ENCODE measurements around the gene IPPK.

IPPK gene

DNA sequence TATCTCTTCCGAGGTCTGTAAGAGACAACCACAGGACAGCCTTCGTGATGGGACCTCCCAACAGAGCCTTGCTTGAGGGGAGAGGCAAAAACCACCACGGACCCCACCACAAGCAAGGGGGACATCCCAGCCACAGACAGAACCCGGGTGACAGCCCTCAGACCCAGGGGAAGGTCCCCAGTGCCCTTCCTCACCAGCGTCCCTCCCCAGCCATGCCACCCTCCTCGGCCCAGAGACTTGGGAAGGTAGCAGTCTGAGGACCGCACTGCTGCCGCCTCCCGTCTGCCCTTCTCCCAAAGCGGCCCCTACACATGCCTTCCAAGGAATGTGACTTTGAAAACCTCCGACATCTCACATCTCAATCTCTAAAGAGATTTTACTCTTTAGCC lies 13.4 kb downstream of the IPPK start:
- no peak for DNase-seq

DNA sequence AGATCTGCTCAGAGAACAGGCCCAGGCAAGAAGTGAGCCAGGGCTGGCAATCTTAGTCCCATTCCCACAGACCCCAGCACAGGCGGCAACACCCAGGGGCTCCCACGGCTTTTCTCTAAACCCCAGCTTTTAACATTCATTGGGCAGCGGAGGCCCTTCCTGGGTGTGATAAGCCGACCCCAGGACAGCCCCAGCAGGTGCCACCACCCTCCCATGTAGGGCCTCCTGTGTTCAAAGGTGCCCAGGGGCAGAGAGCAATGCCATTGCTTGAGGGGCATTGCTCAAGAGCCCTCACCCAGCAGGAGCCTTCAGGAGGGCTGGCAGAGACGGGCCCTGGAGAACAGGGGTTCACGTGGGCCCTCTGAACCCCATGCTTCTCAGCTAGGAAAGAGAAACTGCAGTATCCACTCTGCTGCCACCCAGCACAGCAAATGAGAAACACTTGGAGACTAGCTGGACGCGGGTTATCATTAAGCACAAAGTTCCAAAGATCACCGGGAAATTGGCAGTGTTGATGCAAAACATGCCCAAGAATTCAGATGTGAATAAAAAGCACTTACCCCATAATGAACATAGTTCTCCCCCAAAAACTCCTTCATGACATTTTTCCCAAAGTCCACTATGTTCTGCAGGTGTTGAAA lies 13.9 kb downstream of the IPPK start:
- no peak for DNase-seq

DNA sequence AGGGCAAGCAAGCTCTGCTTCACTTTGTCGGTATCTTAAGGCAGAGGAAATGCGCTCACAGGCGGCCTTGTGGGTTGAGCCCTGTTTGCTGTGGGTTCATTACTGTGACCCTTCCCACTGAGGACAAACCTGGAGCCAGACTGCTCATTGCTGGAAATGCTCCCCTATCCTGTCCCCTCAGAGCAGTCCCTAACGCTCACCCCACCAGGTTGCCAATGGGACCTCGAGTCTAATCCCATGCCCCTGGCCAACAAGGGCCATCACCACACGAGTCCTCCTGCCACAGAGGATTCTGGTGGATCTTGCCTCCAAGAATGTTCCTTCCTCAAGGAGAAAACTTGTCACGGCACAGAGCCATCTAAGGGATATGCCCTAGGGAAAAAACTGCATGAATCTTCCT lies 14.6 kb downstream of the IPPK start:
- DNase-seq, result no peak

- DNase-seq, result no peak
These were observed 15.2 kb downstream of the IPPK start for GRCh38 chr9:92654481-92655301.

GRCh38 chr9:92652461-92652860 lies 17.5 kb downstream of the IPPK start:
- no peak for DNase-seq

DNA sequence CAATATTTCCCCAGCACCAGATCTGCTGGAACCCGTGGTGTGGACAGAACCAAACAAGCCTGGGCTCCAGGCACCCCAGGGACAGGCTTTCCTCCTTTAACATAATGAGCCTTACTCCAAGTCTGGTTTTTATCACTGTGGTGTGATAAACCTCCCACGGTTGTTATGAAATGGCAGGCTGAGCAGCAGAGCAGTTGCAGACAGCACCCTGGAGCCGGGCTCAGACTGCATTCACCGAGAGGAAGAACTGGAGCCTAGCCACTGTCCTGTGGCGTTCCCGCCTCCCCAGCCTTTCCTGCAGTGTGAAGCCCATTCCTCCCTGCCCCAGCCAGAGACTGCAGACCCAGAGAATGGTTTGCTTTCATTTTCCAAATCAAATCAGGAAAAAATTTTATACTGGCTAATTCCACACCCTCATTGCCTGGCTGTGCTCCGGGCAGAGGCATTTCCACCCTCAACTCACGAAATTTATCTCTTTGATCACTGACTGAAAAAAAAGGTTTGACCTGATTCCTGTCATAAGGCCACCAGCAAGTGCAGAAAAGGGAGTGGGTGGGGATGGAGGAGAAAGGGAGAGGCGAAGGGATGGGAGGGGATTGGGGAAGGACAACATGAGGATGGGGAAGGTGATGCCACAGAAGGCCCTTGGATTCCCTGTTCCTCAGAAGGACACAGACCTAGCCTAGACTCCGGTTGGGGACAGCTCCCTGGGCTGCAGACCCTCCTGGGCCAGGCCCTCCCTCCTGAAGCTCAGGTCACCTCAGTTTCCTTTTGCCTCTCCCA lies 18.9 kb downstream of the IPPK start:
- no peak for DNase-seq

GRCh38 chr9:92650296-92650695 lies 19.6 kb downstream of the IPPK start:
- no peak for DNase-seq

DNA sequence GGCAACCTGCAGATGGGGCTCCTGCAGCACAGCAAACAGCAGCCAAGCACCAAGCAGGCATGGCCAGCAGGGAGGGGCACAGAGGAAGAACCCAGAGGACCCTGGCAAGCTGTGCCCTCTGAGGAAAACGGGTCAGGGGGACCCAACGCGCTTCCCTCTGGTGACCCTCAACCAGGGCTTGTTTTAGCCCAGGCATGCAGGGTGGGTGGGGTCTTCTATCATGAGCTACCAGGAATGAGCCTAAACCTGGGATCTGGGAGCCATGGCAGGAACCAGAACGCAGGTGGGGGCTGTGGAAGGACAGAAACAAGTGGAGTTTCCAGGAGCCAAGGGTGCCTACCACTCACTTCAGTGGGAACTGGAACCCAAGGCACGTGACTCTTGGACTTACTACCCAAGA lies 20.9 kb downstream of the IPPK start:
- no peak for DNase-seq

DNA sequence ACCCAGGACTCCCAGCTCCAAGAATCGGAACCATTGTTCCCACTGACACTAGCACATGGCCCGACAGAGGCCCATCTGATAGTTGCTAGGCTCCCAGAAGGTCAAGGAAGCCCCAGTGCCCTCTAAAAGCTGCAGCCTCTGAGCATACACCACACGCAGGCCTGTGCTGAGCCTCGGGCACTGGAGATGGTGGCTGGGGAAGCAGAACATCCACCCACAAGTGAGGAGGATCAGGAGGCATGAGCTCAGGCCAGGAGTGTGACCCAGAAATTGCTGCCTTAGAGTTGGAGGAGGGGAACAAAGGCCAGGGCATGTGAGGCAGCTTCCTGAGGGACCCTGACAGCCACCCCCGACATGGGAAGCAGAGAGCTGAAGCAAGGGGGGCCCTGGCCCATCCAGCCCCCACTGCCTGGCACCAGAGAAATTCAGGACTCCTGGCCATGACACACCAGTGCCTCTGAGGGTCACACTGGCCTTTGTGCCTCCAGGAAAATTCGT lies 21.4 kb downstream of the IPPK start:
- no peak for DNase-seq

- no peak for DNase-seq
These were observed 22.1 kb downstream of the IPPK start for GRCh38 chr9:92647671-92648473.

DNA sequence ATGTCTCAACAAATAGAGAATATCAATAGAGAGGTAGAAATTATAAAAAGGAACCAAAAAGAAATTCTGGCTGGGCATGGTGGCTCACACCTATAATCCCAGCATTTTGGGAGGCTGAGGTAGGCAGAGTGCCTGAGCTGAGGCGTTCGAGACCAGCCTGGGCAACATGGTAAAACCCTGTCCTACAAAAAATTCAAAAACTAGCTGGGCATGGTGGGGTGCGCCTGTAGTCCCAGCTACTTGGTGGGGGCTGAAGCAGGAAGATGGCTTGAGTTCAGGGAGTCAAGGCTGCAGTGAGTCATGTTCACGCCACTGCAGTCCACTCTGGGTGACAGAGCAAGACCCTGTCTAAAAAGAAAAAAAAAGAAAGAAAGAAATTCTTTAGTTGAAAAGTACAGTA lies 24.9 kb downstream of the IPPK start:
- no peak for DNase-seq

DNA sequence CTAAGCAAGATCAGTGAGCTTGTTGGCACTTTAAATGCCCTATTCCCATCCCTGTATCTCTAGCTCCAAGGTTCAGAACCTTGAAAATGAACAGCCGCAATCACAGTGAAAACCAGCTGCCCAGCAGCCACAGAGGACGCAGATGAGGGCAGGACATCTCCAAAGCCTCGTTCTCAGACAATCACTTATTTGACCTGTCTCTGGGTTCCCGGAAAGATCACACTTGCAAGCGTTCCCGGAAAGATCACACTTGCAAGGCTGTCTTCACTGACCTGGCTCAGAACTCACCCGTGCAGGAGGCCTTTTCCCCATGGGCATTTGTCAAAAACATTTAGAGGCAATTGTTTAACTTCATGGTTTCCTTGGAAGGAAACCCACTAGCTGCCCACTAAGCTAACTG lies 25.7 kb downstream of the IPPK start:
- DNase-seq, result no peak

- no peak for DNase-seq
These were observed 27.4 kb downstream of the IPPK start for GRCh38 chr9:92642564-92642963.

- DNase-seq, result no peak
These were observed 27.9 kb downstream of the IPPK start for GRCh38 chr9:92642041-92642451.

DNA sequence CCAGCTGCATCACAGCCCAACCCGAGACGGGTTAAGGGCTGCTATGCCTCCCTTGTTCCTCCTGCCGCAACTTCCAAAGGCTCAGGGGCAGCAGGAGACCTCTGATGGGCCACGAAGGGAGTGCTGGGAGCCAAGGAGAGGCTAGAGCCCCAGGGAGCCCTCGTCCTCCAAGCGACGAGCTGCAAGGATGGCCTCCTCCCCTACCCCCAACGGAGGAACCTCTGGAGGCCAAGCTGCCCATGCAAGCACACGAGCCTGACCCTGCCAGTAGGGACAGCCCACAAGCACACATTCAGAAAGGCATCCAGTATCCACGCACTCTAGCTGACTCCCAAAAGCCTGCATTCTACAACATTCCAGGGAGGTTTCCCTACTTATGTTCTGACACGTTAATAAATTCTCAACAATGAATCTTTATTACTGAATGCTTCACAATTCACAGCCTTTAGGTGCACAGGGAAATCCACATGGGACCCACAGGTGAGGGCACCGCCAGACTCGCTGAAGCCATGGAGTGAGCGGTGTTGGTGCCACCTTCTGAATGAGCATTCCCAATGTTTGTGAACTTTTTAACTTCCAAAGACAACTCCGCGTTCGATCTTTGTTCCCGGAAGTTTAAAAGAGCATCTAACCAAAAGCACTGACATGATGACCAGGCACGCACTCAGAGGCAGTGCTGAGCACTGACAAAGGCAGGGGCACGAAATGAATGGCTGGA lies 28.7 kb downstream of the IPPK start:
- no peak for DNase-seq

- DNase-seq, result no peak
These were observed 29.4 kb downstream of the IPPK start for GRCh38 chr9:92640398-92641091.

- no peak for DNase-seq
These were observed 30.1 kb downstream of the IPPK start for GRCh38 chr9:92639791-92640271.

- DNase-seq, result no peak
These were observed 30.8 kb downstream of the IPPK start for GRCh38 chr9:92639124-92639523.

GRCh38 chr9:92638621-92639101 lies 31.3 kb downstream of the IPPK start:
- no peak for DNase-seq

DNA sequence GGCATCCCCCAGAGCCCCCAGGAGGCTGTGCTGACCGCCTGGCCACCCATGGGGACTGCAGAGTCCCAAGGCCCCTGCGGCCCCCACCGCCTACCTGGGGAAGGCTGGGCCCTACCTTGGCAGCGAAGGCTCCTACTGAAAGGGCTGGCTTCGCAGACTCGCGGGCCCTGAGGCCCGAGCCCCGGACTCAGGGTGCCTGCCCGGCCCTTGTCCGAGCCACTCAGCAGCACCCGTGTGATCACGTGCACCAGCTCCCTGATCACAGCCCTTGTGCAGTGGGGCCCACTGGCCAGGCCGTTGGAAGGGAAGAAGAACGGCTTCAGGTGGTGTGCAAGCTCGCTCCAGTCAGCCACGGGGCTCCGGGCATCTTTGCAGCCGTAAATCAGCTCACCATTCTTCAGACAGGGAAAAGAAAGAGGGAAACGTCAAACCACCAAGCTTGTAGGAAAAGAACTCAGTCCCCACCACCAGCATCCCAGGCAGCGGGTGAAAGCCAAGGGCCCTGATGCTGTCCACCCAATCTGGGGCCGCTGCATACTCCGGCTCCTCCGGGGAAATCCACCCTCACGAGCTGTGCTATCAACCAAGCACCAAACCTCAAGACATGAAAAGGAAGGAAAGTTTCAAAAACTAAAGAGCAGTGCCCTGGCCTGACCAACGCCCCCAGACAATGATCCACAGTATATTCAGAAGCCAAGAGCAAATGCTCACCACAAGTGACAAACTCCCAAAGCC lies 31.9 kb downstream of the IPPK start:
- DNase-seq, result no peak

Data from RPMI8226 (cell line).